HG03565 (cell line): Measurements from ENCODE around the gene CCNB1.
"Not testable (repeated sequence)": the region's sequence is repeated elsewhere in the genome, so short reads cannot be mapped to it uniquely, and the experiment has no call there.

Experiments
- ATAC-seq: cut with Tn5 transposase; IDR thresholded peaks from one replicate; pipeline ENCODE4 v1.9.1; 2021; ENCODE audit warnings: mild to moderate bottlenecking, moderate library complexity; ENCODE audit not compliant: unreplicated experiment

CCNB1 gene

DNA sequence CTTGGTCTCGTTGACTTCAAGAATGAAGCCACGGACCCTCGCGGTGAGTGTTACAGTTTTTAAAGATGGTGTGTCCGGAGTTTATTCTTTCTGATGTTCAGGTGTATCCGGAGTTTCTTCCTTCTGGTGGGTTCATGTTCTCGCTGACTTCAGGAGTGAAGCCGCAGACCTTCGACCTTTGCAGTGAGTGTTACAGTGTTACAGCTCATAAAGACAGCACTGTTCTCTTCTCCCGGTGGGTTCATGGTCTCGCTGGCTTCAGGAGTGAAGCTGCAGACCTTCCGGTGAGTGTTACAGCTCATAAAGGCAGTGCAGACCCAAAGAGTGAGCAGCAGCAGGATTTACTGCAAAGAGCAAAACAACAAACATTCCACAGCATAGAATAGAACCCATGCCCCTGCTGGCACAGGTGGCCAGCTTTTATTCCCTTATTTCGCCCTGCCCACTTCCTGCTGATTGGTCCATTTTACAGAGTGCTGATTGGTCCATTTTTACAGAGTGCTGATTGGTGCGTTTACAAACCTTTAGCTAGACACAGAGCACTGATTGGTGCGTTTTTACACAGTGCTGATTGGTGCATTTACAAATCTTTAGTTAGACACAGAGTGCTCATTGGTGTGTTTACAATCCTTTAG is 14.8 kb downstream of the CCNB1 start:
- ATAC-seq: not testable (repeated sequence)

DNA sequence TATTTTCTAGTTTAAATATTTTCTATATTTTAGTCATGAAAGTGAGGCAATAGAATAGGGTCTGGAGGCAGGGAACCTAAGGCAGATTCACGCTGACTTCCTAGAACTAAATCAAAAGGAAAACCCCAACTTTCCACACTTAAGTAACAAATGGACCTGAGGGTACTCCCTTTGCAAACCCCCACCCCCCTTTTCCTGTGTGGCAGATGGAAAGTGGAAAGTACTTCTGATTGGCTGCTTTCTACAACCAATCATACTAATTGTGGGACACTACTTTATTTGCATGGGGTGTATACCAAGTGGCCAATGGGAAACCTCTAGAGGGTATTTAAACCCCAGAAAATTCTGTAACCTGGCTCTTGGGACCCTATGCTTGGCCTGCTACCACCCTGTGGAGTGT is 17.7 kb downstream of the CCNB1 start:
- ATAC-seq: no peak

DNA sequence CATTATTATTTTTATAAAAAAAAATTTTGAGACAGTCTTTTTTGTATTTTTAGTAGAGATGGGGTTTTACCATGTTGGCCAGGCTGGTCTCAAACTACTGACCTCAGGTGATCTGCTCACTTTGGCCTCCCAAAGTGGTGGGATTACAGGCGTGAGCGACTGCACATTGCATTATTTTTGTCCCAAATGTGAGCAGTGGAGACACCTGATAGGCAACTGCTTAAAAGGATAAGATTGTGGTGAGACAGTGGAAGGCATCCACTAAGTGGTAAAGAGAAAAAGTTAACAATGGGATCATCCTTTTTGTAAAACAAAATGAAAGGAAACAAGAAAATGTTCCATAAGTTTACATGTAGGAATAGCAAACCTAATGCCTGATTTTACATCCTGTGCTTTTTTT is 20.4 kb downstream of the CCNB1 start:
- no peak for ATAC-seq

DNA sequence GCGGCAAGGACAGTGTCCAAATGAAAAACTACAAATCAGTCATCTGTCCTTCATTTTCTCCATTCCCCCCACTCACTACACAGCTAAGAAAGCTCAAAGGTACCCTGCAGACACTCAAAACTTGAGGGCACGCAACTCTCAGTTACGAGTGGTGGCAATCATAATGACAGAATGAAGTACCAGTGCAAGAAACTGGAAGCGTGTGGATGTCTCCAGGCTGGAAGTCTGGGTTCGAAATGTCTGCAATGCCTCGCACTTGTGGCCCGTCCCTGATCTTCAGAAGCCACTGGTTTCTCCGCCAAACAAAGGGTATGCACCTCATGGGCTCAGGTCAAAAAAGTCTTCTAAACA is 21.8 kb downstream of the CCNB1 start:
- peak; percentile 5 for ATAC-seq

DNA sequence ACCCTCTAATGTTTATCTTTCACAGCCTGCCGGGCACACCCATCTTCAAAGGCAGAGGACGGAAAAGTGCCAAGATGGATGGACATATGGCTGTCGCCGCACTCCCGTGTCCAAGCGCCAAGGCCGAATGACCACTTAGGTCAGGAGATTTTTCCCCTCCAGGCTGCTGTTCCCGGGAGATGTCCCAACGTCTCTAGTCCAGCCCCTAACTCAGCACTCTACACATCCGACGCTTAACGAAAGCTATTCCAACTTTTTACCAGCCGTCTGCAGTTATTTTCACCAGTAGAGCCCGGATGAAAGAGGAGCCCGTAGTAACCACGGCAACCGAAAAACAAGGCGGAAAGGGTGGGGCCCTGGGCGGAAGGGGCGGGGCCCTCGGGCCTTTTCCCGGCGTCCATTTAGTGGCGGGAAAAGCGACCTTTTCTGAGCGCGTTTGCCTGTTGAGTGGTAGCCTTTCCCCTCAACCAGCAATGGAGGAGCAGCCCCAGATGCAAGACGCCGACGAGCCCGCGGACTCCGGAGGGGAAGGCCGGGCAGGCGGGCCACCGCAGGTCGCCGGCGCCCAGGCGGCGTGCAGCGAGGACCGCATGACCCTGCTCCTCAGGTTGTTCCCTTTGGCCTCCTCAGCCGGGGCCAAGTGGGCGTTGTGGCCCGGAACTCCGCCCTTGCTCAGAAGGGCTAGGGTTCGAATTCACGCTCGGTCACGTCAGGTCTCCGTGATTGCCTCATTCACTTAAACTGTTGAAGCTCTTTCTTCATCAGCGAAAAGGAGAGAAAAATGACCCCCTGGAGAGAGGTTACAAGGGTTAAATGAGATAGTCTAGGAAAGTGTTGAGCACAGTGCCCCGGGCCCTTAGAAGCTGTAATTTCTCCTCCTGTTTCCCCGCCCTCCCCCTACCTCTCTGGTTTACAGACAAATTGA is 22.5 kb downstream of the CCNB1 start, which contains the start of gene CENPH:
TSS of gene CENPH (plus strand) at position 422 of the 925 bp plus-strand sequence. CDS start at position 474, 52 bp downstream.
- ATAC-seq: peak; percentile 65

DNA sequence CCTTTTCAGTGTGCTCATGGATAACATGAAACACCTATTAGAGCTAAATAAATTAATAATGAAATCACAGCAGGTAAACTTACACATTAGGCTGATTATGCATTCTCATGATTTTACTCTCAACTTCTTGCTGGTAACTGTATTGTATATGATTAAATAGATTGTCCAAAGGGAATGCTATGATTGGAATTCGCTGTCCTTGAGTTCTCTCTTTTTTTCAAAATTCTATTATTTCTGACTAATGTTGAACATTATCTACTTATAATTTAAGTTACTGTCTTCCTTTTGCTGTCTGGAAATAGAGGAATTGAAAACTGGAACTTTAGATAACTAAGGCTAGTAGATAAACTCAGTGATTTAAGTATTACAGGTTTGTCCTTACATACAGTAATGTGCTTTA is 35.5 kb downstream of the CCNB1 start:
- ATAC-seq: no peak

DNA sequence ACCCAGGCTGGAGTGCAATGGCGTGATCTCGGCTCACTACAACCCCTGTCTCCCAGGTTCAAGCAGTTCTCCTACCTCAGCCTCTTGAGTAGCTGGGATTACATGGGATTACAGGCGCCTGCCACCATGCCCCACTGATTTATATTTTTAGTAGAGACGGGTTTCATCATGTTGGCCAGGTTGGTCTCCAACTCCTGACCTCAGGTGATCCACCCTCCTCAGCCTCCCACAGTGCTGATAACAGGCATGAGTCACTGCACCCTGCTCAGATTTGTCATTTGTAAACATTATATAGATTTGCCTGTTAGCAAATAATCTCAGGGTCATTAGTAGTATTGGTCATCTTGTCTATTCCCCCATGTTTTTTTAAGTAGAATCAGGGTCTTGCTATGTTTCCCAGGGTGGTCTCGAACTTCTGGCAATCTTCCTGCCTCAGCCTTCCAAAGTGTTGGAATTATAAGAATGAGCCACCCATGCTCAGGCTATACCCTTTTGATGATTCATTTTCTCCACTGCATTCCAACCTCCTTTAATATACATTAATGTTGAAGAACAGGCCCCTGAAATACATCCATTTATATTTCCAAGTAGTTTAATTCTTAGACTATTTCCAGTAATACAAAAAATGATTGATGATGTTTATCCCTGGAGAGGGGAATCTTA is 39.7 kb downstream of the CCNB1 start:
- ATAC-seq: no peak

DNA sequence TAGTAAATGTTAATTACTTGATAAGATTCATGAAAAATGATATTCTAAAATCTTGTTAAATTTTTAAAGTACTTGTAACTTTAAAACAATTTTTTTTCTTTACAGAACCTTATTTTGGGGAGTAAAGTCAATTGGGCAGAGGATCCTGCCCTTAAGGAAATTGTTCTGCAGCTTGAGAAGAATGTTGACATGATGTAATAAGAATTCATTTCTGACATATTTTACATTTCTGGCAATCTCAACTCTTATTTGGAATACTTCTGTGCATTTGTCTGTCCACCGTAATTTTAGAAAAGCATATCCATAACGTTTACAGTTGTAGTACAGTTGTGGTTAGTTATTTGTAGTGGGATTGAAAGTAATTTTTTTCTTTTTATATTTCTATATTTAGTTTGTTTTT is 42.7 kb downstream of the CCNB1 start:
- no peak for ATAC-seq

DNA sequence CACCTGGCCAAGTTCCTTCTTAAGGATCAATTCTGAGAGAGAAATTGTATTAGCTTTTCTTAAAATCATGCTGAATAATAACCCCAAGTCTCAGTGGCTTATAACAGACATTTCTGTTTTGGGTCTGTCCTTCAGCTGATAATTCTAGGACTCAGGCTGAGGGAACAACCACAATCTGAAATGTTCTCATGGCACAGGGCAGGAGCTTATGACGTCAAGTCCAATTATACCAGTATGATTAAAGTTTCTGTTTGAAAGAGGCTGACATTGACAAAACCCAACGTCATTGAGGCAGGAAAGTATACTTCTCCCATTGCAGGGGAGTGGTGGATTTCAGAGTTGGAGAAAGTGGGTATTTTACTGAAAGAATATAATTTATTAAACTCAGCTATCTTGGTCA is 44.2 kb downstream of the CCNB1 start:
- ATAC-seq: no peak

DNA sequence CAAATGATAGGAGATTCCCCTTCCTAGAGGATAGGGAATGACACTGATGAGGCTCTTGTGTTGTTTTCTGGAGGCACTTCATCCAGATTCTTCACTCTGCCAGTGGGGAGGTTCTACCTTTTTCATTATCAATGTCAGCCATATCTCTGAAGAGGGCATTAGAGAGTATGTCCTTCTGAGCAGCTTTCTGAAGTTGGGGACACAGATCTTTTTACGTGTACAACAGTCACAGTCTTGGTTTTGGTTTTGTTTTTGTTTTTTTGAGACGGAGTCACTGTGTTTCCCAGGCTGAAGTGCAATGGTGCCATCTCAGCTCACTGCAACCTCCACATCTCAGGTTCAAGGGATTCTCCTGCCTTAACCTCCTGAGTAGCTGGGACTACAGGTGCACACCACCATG is 45.1 kb downstream of the CCNB1 start:
- ATAC-seq: no peak

DNA sequence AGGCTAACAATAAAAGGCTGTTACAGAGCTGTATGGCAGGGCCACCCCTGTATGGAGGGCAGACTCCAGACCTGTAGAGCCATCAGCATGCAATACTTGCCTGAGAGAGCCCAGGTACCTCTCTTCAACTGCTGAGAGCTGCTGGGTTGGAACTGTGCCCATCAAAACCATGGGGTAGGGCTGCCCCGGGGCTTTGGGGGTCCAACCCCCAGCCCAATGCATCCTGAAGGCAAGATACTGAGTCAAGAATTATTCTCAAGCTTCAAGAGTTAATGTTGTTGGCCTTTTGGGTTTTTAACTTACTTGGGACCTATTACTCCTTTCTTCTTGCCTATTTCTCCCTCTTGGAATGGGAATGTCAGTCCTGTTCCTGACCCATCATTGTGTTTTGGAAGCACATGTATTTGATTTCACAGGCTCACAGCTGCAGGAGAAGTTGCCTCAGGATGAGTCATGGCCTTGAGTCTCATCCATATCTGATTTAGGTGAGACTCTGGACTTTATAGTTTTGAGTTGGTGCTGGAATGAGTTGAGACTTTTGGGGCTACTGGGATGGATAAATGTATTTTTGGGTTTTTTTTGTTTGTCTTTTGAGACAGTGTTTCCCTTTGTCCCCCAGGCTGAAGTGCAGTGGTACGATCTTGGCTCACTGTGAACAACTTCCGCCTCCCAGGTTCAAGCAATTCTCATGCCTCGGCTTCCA is 46.7 kb downstream of the CCNB1 start:
- ATAC-seq: no peak

DNA sequence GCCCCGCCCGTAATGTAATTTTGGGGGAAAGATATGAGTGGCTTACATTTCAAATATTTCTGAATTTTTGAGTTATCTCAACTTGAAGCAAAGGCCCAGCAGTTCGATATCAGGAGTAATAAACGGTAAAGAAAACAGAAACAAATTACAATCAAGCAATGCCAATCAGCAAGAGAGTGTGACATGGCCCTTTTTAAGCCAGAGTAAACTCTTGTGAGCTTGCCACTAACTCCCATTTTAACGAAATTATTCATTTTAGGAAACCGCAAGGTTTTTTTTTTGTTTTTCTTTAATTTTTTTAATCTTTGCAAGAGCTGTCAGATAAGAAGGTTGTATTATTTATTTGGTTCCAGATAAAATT is 50.2 kb downstream of the CCNB1 start:
- ATAC-seq: no peak

DNA sequence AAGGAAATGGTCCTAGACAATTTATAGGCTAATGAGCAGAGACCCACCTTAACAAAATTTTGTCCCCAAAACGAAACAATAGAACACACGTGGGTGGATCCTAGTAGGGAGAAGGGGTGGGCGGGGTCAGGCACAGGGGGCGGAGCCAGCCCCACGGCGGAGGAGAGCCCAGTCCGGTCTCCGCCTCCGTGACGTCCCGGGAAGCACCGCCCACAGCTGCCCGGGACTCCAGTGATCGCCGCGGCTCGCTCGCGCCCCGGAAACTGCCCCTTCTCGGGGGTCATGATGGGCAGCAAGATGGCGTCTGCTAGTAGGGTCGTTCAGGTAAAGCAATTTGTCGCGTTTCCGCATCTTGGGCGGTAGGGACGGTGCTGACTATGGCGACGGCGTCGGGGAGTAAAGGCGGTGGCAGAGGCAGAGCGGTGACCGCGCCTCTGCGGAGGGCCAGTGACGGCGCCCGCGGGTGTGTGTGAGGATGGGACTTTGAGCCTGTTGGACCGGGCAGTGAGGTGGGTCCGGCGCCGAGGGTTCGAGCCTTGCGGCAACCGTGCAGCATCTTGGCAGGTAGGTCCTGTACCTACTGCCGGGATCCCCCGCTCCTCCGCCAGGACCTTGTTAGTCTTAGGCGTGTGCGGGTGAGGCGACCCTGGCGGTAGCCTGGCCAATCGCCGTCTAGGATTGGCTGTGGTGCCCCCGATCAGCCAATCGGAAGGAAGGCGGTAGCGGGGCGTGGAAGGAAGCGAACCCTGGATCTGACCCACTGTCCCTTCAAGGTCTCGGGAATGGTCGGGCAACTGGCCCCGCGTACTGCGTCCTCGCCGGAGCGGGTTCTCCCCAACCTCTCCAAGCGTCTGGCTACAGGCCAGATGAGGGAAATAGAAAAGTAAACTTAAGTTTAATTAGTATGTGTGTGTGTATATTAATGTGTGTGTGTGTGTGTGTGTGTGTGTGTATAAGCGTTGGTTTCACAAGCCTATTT is 50.9 kb downstream of the CCNB1 start:
- peak; percentile 78 for ATAC-seq

DNA sequence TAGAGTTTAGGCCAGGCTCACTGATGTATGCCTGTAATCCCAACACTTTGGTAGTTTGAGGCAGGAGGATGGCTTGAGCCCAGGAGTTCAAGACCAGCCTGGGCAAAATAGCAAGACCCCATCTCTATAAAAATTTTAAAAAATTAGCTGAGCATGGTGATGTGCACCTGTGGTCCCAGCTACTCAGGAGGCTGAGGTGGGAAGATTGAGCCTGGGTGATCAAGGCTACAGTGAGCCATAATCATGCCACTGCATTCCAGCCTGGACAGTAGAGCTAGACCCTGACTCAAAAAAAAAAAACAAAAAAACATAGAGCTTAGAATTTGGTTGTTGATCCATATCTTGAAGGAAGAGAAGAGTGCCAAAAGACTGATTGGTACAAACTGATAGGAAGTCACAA is 53.0 kb downstream of the CCNB1 start:
- ATAC-seq: no peak

DNA sequence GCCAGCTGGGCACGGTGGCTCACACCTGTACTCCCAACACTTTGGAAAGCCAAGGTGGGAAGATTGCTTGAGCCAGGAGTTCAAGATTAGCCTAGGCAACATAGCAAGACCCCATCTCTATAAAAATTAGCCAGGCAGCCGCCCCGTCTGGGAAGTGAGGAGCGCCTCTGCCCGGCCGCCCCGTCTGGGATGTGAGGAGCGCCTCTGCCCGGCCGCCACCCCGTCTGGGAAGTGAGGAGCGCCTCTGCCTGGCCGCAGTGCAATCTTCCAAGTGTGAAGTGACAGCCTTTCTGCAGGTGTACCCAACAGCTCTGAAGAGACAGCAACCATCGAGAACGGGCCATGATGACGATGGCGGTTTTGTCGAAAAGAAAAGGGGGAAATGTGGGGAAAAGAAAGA is 53.4 kb downstream of the CCNB1 start:
- not testable (repeated sequence) for ATAC-seq

DNA sequence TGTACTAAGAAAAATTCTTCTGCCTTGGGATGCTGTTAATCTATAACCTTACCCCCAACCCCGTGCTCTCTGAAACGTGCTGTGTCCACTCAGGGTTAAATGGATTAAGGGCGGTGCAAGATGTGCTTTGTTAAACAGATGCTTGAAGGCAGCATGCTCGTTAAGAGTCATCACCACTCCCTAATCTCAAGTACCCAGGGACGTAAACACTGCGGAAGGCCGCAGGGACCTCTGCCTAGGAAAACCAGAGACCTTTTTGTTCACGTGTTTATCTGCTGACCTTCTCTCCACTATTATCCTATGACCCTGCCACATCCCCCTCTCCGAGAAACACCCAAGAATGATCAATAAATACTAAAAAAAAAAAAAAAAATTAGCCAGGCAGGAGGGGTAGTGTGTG is 53.9 kb downstream of the CCNB1 start:
- ATAC-seq: not testable (repeated sequence)

DNA sequence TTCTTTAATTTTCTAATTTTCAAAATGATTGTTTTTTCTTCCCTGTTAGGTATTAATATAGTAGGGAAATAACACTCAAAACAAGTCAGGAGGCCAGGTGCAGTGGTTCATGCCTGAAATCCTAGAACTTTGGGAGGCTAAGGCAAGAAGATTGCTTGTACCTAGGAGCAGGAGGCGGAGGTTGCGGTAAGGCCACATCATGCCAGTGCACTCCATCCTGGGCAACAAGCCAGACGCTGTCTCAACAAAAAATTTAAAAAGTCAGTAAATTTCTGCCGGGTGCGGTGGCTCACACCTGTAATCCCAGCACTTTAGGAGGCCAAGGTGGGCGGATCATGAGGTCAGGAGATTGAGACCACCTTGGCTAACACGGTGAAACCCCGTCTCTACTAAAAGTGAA is 57.6 kb downstream of the CCNB1 start:
- ATAC-seq: no peak

DNA sequence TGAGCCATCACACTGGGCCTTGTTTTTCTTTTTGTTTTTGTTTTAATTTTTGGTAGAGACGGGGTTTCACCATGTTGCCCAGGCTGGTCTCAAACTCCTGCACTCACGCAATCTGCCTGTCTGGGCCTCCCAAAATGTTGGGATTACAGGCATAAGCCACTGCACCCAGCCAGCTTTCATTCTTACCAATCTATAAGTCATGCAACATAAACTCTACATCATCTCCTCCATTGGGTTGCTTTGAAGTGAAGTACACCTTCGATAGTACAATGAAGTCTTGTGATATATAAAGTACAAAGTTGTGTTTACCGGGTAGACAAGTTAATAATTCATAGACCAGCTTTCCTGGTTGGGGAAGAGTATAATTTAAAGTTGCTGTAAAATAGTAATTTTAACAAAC is 58.9 kb downstream of the CCNB1 start:
- no peak for ATAC-seq
